ENCODE measurements around the gene BOD1. TPM values are rescaled to one million over a fixed set of nuclear protein-coding genes. Genes with fewer than 3 reads are reported as not detected.

Gene BOD1
- total RNA-seq (2014; rRNA removed; shearing (Covaris generic)) = 104 and 105 TPM in 2 replicates

- Histone ChIP-seq H3K27ac (peak within 1 kb of the TSS; percentile 89), H3K4me3 (peak within 1 kb of the TSS; percentile 91), H3K36me3 (peaks cover 21% of the 10 kb centered on the region)
Measured at GRCh38 chr5:173616577-173617118, at the start of gene BOD1. TSS of gene BOD1 (minus strand) at chr5:173616650. CDS start at chr5:173616436, 214 bp downstream.

GRCh38 chr5:173665326-173665725 is 48.9 kb upstream of the BOD1 start:
- H3K9me3 ChIP-seq (replicated peaks) = 0 out of 2 replicates have a peak, but pooled peaks cover 3% of the 10 kb centered on the region
- no peak overlapping the region for H3K27ac ChIP-seq
- H3K27me3 ChIP-seq = no peaks in the 10 kb centered on the region
- DNase-seq = no peak
- H3K4me1 ChIP-seq = no peaks in the 10 kb centered on the region
- H3K4me3 ChIP-seq = no peak overlapping the region
- no peaks in the 10 kb centered on the region for H3K36me3 ChIP-seq

More at GRCh38 chr5:173616577-173617118, at the start of gene BOD1:
- H3K4me1 ChIP-seq = peaks cover 13% of the 10 kb centered on the region
- no peaks in the 10 kb centered on the region for H3K27me3 ChIP-seq
- DNase-seq = peak; percentile 98 to 99
- no peaks in the 10 kb centered on the region for H3K9me3 ChIP-seq (replicated peaks)

- no peak overlapping the region for H3K4me3 ChIP-seq
- DNase-seq = no peak
- H3K4me1 ChIP-seq = no peaks in the 10 kb centered on the region
- H3K36me3 ChIP-seq = no peaks in the 10 kb centered on the region
- H3K27ac ChIP-seq = no peak overlapping the region
- H3K27me3 ChIP-seq = no peaks in the 10 kb centered on the region
- H3K9me3 ChIP-seq (replicated peaks) = peaks cover 3% of the 10 kb centered on the region; the same call in 1 of the 2 replicates
Measured at GRCh38 chr5:173664154-173664526, 47.7 kb upstream of the BOD1 start.

- no peak overlapping the region for H3K4me3 ChIP-seq
- no peaks in the 10 kb centered on the region for H3K4me1 ChIP-seq
- no peaks in the 10 kb centered on the region for H3K36me3 ChIP-seq
- H3K9me3 ChIP-seq (replicated peaks) = peaks cover 3% of the 10 kb centered on the region; the same call in 1 of the 2 replicates
- no peaks in the 10 kb centered on the region for H3K27me3 ChIP-seq
- DNase-seq = no peak
- no peak overlapping the region for H3K27ac ChIP-seq
Measured at GRCh38 chr5:173663352-173664153, 47.1 kb upstream of the BOD1 start.

- no peak overlapping the region for H3K27ac ChIP-seq
- peaks cover 3% of the 10 kb centered on the region; the same call in 1 of the 2 replicates for H3K9me3 ChIP-seq (replicated peaks)
- no peaks in the 10 kb centered on the region for H3K4me1 ChIP-seq
- H3K36me3 ChIP-seq = no peaks in the 10 kb centered on the region
- no peak for DNase-seq
- H3K4me3 ChIP-seq = no peak overlapping the region
- H3K27me3 ChIP-seq = no peaks in the 10 kb centered on the region
Measured at GRCh38 chr5:173662581-173663351, 46.3 kb upstream of the BOD1 start.

- DNase-seq = no peak
- H3K9me3 ChIP-seq (replicated peaks) = peaks cover 1% of the 10 kb centered on the region; the same call in 1 of the 2 replicates
- H3K27ac ChIP-seq = no peak overlapping the region
- no peaks in the 10 kb centered on the region for H3K27me3 ChIP-seq
- H3K4me3 ChIP-seq = no peak overlapping the region
- H3K36me3 ChIP-seq = no peaks in the 10 kb centered on the region
- no peaks in the 10 kb centered on the region for H3K4me1 ChIP-seq
Measured at GRCh38 chr5:173660481-173661280, 44.2 kb upstream of the BOD1 start.

- no peaks in the 10 kb centered on the region; the same call in 1 of the 2 replicates for H3K9me3 ChIP-seq (replicated peaks)
- no peak for DNase-seq
- no peaks in the 10 kb centered on the region for H3K36me3 ChIP-seq
- no peak overlapping the region for H3K4me3 ChIP-seq
- H3K4me1 ChIP-seq = no peaks in the 10 kb centered on the region
- H3K27me3 ChIP-seq = no peaks in the 10 kb centered on the region
- no peak overlapping the region for H3K27ac ChIP-seq
Measured at GRCh38 chr5:173659423-173659822, 43.0 kb upstream of the BOD1 start.

- Histone ChIP-seq H3K4me1 (peaks cover 5% of the 10 kb centered on the region; the same call in 1 of the 2 replicates), H3K9me3 (replicated peaks) (peaks cover 5% of the 10 kb centered on the region), H3K27me3 (no peaks in the 10 kb centered on the region), H3K27ac (no peak overlapping the region), H3K36me3 (no peaks in the 10 kb centered on the region), H3K4me3 (no peak overlapping the region)
- DNase-seq = no peak
Measured at GRCh38 chr5:173657741-173658356, 41.4 kb upstream of the BOD1 start.

- peaks cover 5% of the 10 kb centered on the region; the same call in 1 of the 2 replicates for H3K4me1 ChIP-seq
- no peak for DNase-seq
- H3K36me3 ChIP-seq = no peaks in the 10 kb centered on the region
- no peak overlapping the region for H3K27ac ChIP-seq
- peaks cover 18% of the 10 kb centered on the region for H3K9me3 ChIP-seq (replicated peaks)
- no peaks in the 10 kb centered on the region for H3K27me3 ChIP-seq
- H3K4me3 ChIP-seq = no peak overlapping the region
Measured at GRCh38 chr5:173655196-173655797, 38.8 kb upstream of the BOD1 start.

- peaks cover 5% of the 10 kb centered on the region; the same call in 1 of the 2 replicates for H3K4me1 ChIP-seq
- DNase-seq = peak; percentile 33 to 48
- H3K27ac ChIP-seq = no peak overlapping the region
- H3K36me3 ChIP-seq = no peaks in the 10 kb centered on the region
- H3K27me3 ChIP-seq = no peaks in the 10 kb centered on the region
- H3K9me3 ChIP-seq (replicated peaks) = peaks cover 18% of the 10 kb centered on the region; the same call in 1 of the 2 replicates
- H3K4me3 ChIP-seq = no peak overlapping the region
Measured at GRCh38 chr5:173653822-173654523, 37.5 kb upstream of the BOD1 start.

GRCh38 chr5:173648308-173648866 is 31.9 kb upstream of the BOD1 start:
- H3K4me3 ChIP-seq = no peak overlapping the region
- no peaks in the 10 kb centered on the region for H3K27me3 ChIP-seq
- peaks cover 34% of the 10 kb centered on the region for H3K4me1 ChIP-seq
- no peak overlapping the region for H3K27ac ChIP-seq
- no peak for DNase-seq
- H3K36me3 ChIP-seq = no peaks in the 10 kb centered on the region
- H3K9me3 ChIP-seq (replicated peaks) = peaks cover 18% of the 10 kb centered on the region; the same call in 1 of the 2 replicates

GRCh38 chr5:173646692-173647091 is 30.2 kb upstream of the BOD1 start:
- H3K36me3 ChIP-seq = no peaks in the 10 kb centered on the region
- H3K27ac ChIP-seq = peak overlapping the region; percentile 82; the same call in 1 of the 2 replicates
- H3K9me3 ChIP-seq (replicated peaks) = peaks cover 4% of the 10 kb centered on the region; the same call in 1 of the 2 replicates
- no peaks in the 10 kb centered on the region for H3K27me3 ChIP-seq
- no peak overlapping the region for H3K4me3 ChIP-seq
- peaks cover 34% of the 10 kb centered on the region for H3K4me1 ChIP-seq
- no peak for DNase-seq
